ENCODE measurements around the gene PNN. TPM values are rescaled to one million over a fixed set of nuclear protein-coding genes. Genes with fewer than 3 reads are reported as not detected.

Gene PNN
- total and polyA plus RNA-seq, 2 experiments from 2014 or later, result 15.3 to 39.7 TPM

DNA sequence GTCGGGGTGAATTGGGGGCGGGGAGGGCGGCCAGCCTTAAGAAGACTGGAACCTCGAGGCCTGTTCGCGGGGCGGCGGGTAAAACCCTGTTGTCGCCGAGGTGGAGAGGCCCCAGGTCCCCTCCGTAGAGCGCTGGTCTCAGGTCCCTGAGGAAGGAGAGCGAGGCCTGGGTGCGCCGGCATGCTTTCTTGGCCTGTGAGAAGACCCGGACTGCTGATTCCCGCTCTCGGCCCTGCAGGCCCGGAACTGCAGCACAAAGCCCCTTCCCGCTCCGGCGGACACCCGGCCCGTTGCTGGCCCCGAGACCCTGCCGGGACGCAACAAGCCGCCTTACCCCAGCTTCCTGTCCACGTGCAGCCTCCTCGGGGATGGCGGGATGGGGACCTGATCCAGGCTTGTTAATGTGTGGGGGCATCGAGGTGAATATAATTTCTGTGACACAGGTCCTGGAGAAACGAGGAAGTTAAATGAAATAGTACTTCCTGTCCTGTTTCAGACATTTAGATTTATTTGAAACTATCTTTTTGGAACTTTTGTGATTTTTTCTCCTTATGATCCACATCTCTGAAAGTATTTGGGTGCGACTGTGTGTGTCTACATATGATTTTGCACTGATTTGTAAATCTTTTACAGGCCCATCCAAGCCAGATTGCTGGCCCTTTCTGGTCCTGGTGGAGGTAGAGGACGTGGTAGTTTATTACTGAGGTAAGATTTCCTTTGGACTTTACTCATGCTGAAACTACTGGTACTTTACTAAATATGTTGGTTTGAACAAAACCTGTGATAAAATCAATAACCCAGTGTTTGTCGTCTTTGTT is 600 bp downstream of the PNN start:
- peak overlapping the region; percentile 97 for H3K4me2 ChIP-seq (ENCODE audit: unreplicated experiment)
- H3F3A ChIP-seq (ENCODE audit: insufficient read depth), result peaks cover 58% of the 10 kb centered on the region
- H3K27ac ChIP-seq, result peak overlapping the region; percentile 79
- no peaks in the 10 kb centered on the region for H3K9me3 ChIP-seq (ENCODE audit: low read depth)
- H3K4me3 ChIP-seq, result peak overlapping the region; percentile 98
- no peaks in the 10 kb centered on the region for H3K27me3 ChIP-seq (replicated peaks; ENCODE audit: insufficient read depth)
- no peak for TF ChIP-seq EZH2phosphoT487 (IDR thresholded peaks at IDR 0.05; ENCODE audit: insufficient read depth, low read depth)
- H3K9ac ChIP-seq, result peak overlapping the region; percentile 98
- in situ Hi-C loops (cut with MboI), result no loop called here
- DNase-seq, result peak; percentile 59
- H4K20me1 ChIP-seq (ENCODE audit: insufficient read depth), result peaks cover 12% of the 10 kb centered on the region; the same call in 1 of the 2 replicates
- H3K4me1 ChIP-seq (ENCODE audit: insufficient read depth), result peaks cover 17% of the 10 kb centered on the region
- peaks cover 49% of the 10 kb centered on the region for H3K36me3 ChIP-seq (ENCODE audit: low read depth)
- no peaks in the 10 kb centered on the region for H3K9me2 ChIP-seq (ENCODE audit: insufficient read depth)
- H2AFZ ChIP-seq, result peak overlapping the region; percentile 64
- 2% methylated on average over 28 to 35 of the region's 36 CpGs for WGBS, 2 experiments (ENCODE audit: low coverage in 1 of 2, low lambda C conversion rate in 2 of 2, missing lambda C conversion rate in 2 of 2)
- H3K79me2 ChIP-seq (ENCODE audit: insufficient read depth), result peaks cover 56% of the 10 kb centered on the region

DNA sequence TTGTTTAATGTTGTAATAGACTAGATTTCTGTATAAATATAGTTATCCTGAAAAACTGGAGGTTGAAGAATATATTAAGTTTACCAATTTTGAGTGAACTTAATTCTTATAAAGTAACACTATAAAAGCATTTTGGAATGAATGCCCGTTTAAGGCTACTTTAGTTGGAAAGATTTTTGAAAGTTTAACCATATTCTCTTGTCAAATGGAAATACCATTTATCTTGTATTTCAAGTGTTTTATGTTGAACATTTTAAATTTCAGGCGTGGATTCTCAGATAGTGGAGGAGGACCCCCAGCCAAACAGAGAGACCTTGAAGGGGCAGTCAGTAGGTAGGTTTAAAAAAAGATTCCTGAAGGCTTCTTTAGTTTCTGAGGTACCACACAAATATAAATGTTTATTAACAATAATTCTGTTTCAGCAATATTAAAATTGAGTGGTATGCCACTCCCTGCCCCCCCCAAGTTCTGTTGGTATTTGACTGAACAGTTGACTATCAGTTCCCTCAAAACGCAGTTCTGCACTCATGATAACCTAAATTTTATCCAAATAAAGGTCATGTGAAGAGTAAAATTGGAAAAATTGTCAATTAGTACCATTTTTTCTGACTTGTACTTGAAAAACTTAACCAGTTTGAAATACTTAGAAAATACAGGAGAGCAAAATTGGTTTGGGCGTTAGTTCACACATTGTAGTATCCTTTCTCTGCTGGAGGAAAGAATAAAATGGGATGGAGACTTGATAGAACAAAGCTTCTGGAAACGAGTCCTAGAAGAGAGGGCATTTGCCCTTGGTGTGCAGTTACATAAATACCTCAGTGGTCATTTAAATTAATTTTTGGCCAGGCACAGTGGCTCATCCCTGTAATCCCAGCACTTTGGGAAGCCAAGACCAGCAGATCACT is 1.5 kb downstream of the PNN start:
- in situ Hi-C loops (cut with MboI), result no loop called here

DNA sequence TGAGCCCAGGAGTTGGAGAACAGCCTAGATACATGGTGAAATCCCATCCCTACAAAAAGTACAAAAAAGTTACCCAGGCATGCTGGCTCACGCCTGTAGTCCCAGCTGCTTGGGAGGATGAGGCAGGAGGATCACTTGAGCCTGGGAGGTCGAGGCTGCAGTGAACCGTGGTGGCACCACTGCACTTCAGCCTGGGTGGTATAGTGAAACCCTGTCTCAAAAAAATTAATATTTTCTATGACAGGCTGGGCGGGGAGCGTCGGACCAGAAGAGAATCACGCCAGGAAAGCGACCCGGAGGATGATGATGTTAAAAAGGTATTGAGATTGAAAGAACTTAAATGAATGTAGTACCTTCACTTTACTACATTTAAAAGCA is 2.1 kb downstream of the PNN start:
- Histone ChIP-seq H3K36me3 (ENCODE audit: low read depth) (peaks cover 64% of the 10 kb centered on the region), H4K20me1 (ENCODE audit: insufficient read depth) (peaks cover 12% of the 10 kb centered on the region; the same call in 1 of the 2 replicates), H3K9me3 (ENCODE audit: low read depth) (no peaks in the 10 kb centered on the region), H3K79me2 (ENCODE audit: insufficient read depth) (peaks cover 69% of the 10 kb centered on the region), H3K9me2 (ENCODE audit: insufficient read depth) (no peaks in the 10 kb centered on the region), H3K27ac (no peak overlapping the region), H3F3A (ENCODE audit: insufficient read depth) (peaks cover 60% of the 10 kb centered on the region), H3K4me2 (ENCODE audit: unreplicated experiment) (peak overlapping the region; percentile 97), H2AFZ (no peak overlapping the region), H3K4me3 (peak overlapping the region; percentile 98; the same call in 1 of the 2 replicates), H3K27me3 (replicated peaks; ENCODE audit: insufficient read depth) (no peaks in the 10 kb centered on the region), H3K9ac (peak overlapping the region; percentile 98), H3K4me1 (ENCODE audit: insufficient read depth) (peaks cover 11% of the 10 kb centered on the region)
- WGBS, 2 experiments (ENCODE audit: low coverage in 1 of 2, low lambda C conversion rate in 2 of 2, missing lambda C conversion rate in 2 of 2), result 88 to 89% methylated on average over 9 of the region's 9 CpGs
- DNase-seq, result no peak
- in situ Hi-C loops (cut with MboI), result no loop called here
- TF ChIP-seq EZH2 (IDR thresholded peaks at IDR 0.05; ENCODE audit: insufficient read depth, poor library complexity, severe bottlenecking) (no peak), EZH2phosphoT487 (IDR thresholded peaks at IDR 0.05; ENCODE audit: insufficient read depth, low read depth) (no peak)

More for the DNA sequence above, 1.5 kb downstream of the PNN start:
- no peak for DNase-seq
- TF ChIP-seq EZH2 (IDR thresholded peaks at IDR 0.05; ENCODE audit: insufficient read depth, poor library complexity, severe bottlenecking), result no peak
- no peak for TF ChIP-seq EZH2phosphoT487 (IDR thresholded peaks at IDR 0.05; ENCODE audit: insufficient read depth, low read depth)
- peak overlapping the region; percentile 79 for H3K27ac ChIP-seq
- peak overlapping the region; percentile 97 for H3K4me2 ChIP-seq (ENCODE audit: unreplicated experiment)
- peak overlapping the region; percentile 98 for H3K9ac ChIP-seq
- no peaks in the 10 kb centered on the region for H3K9me2 ChIP-seq (ENCODE audit: insufficient read depth)
- H3K4me3 ChIP-seq, result peak overlapping the region; percentile 98
- no peaks in the 10 kb centered on the region for H3K27me3 ChIP-seq (replicated peaks; ENCODE audit: insufficient read depth)
- peaks cover 65% of the 10 kb centered on the region for H3K79me2 ChIP-seq (ENCODE audit: insufficient read depth)
- no peak overlapping the region for H2AFZ ChIP-seq
- peaks cover 11% of the 10 kb centered on the region for H3K4me1 ChIP-seq (ENCODE audit: insufficient read depth)
- H4K20me1 ChIP-seq (ENCODE audit: insufficient read depth), result peaks cover 12% of the 10 kb centered on the region; the same call in 1 of the 2 replicates
- peaks cover 58% of the 10 kb centered on the region for H3F3A ChIP-seq (ENCODE audit: insufficient read depth)
- H3K9me3 ChIP-seq (ENCODE audit: low read depth), result no peaks in the 10 kb centered on the region
- 62 to 64% methylated on average over 5 of the region's 5 CpGs for WGBS, 2 experiments (ENCODE audit: low coverage in 1 of 2, low lambda C conversion rate in 2 of 2, missing lambda C conversion rate in 2 of 2)
- peaks cover 57% of the 10 kb centered on the region for H3K36me3 ChIP-seq (ENCODE audit: low read depth)

DNA sequence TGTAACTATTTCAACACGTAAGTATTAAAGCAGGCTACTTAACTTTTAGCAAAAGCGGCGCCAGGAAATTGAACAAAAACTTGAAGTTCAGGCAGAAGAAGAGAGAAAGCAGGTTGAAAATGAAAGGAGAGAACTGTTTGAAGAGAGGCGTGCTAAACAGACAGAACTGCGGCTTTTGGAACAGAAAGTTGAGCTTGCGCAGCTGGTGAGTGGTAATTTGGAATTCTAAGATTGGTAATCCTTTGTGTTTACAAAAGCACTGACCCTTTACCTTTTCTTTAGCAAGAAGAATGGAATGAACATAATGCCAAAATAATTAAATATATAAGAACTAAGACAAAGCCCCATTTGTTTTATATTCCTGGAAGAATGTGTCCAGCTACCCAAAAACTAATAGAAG is 4.0 kb downstream of the PNN start:
- H4K20me1 ChIP-seq (ENCODE audit: insufficient read depth), result peaks cover 12% of the 10 kb centered on the region; the same call in 1 of the 2 replicates
- peaks cover 79% of the 10 kb centered on the region for H3K79me2 ChIP-seq (ENCODE audit: insufficient read depth)
- in situ Hi-C loops (cut with MboI), result no loop called here

More for the DNA sequence above, 4.0 kb downstream of the PNN start:
- H3K27ac ChIP-seq, result no peak overlapping the region
- H3K9me2 ChIP-seq (ENCODE audit: insufficient read depth), result no peaks in the 10 kb centered on the region
- no peak for DNase-seq
- peaks cover 11% of the 10 kb centered on the region for H3K4me1 ChIP-seq (ENCODE audit: insufficient read depth)
- no peak overlapping the region for H3K4me2 ChIP-seq (ENCODE audit: unreplicated experiment)
- peaks cover 83% of the 10 kb centered on the region for H3K36me3 ChIP-seq (ENCODE audit: low read depth)
- no peaks in the 10 kb centered on the region for H3K27me3 ChIP-seq (replicated peaks; ENCODE audit: insufficient read depth)
- no peak overlapping the region for H3K9ac ChIP-seq
- H2AFZ ChIP-seq, result no peak overlapping the region
- TF ChIP-seq EZH2phosphoT487 (IDR thresholded peaks at IDR 0.05; ENCODE audit: insufficient read depth, low read depth) (no peak), EZH2 (IDR thresholded peaks at IDR 0.05; ENCODE audit: insufficient read depth, poor library complexity, severe bottlenecking) (no peak)
- no peaks in the 10 kb centered on the region for H3K9me3 ChIP-seq (ENCODE audit: low read depth)
- 98 to 99% methylated on average over 6 of the region's 6 CpGs for WGBS, 2 experiments (ENCODE audit: low coverage in 1 of 2, low lambda C conversion rate in 2 of 2, missing lambda C conversion rate in 2 of 2)
- H3F3A ChIP-seq (ENCODE audit: insufficient read depth), result peaks cover 77% of the 10 kb centered on the region
- no peak overlapping the region for H3K4me3 ChIP-seq

All from GM23248 (cell line).